GM12892 (cell line): ENCODE measurements around the gene LZTS2.

Experiments used
- DNase-seq: peaks from one replicate; pipeline ENCODE4 v3.0.0; 2011; ENCODE audit not compliant: insufficient read length
- FAIRE-seq: peaks from 2 replicates; lab custom pipeline; 2011; peaks lifted over from hg19 to GRCh38; lab: Jason Lieb, UNC
- POLR2A ChIP-seq: IDR thresholded peaks from 2 replicates; pipeline ENCODE4 v1.6.1; 2011; ENCODE audit warnings: low read depth, low read length, control low read depth
- POLR2AphosphoS5 ChIP-seq: IDR thresholded peaks from 2 replicates; pipeline ENCODE4 v1.6.1; 2011; ENCODE audit warnings: low read depth, low read length, control low read depth
- TAF1 ChIP-seq: IDR thresholded peaks from 2 replicates; pipeline ENCODE4 v1.6.1; 2011; ENCODE audit warnings: low read depth, mild to moderate bottlenecking, control low read depth, low read length, borderline replicate concordance

LZTS2 gene

GRCh38 chr10:101003639-101004206, 4.1 kb downstream of the LZTS2 start:
- DNase-seq (no peak), FAIRE-seq (no peak)
- no peak for TF ChIP-seq POLR2A
- no peak for TF ChIP-seq TAF1
- TF ChIP-seq POLR2AphosphoS5, result no peak

- no peak for DNase-seq
- TF ChIP-seq TAF1 (no peak), POLR2A (no peak), POLR2AphosphoS5 (no peak)
- no peak for FAIRE-seq
Measured at GRCh38 chr10:101005361-101005760, 5.8 kb downstream of the LZTS2 start.

- TF ChIP-seq POLR2A (no peak), POLR2AphosphoS5 (no peak), TAF1 (no peak)
- DNase-seq, result no peak
- FAIRE-seq, result no peak
Measured at GRCh38 chr10:101005869-101006567, 6.4 kb downstream of the LZTS2 start.

GRCh38 chr10:101006593-101007098, 7.0 kb downstream of the LZTS2 start:
- TF ChIP-seq TAF1 (no peak), POLR2A (no peak), POLR2AphosphoS5 (no peak)
- FAIRE-seq (no peak), DNase-seq (no peak)

- FAIRE-seq (no peak), DNase-seq (no peak)
- TF ChIP-seq POLR2A, result no peak
- no peak for TF ChIP-seq POLR2AphosphoS5
- no peak for TF ChIP-seq TAF1
Measured at GRCh38 chr10:101007099-101007711, 7.6 kb downstream of the LZTS2 start.

- no peak for FAIRE-seq
- TF ChIP-seq POLR2A (no peak), POLR2AphosphoS5 (no peak), TAF1 (no peak)
- DNase-seq, result no peak
Measured at GRCh38 chr10:101007915-101008822, 8.6 kb downstream of the LZTS2 start.

- FAIRE-seq (no peak), DNase-seq (no peak)
- no peak for TF ChIP-seq TAF1
- no peak for TF ChIP-seq POLR2AphosphoS5
- no peak for TF ChIP-seq POLR2A
Measured at GRCh38 chr10:101008823-101009423, 9.3 kb downstream of the LZTS2 start.

GRCh38 chr10:101010329-101010728, 10.7 kb downstream of the LZTS2 start:
- DNase-seq (no peak), FAIRE-seq (no peak)
- TF ChIP-seq TAF1 (no peak), POLR2A (no peak)

- DNase-seq (no peak), FAIRE-seq (no peak)
- no peak for TF ChIP-seq TAF1
- TF ChIP-seq POLR2A, result no peak
- no peak for TF ChIP-seq POLR2AphosphoS5
Measured at GRCh38 chr10:101011517-101012423, 12.2 kb downstream of the LZTS2 start.
